ENCODE data around the gene DYNLT2B.

DNA sequence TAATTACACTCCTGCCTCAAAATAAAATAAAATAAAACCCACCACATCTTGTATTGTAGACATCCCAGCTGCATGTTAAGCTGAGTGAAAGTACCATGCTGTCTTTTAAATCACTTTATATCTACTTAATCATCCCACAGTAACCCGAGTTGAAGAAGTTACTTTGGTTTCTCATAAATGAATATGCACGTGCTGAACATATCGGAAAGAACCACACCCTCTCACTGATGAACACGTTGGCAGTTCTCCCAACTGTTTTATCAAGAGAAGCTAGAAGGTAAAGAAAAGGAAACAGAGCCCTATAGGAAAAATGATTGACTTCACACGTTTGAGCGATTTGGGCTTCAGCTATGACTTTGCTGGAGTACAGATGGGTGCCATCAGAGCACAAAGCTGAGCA, 36.1 kb upstream of the DYNLT2B start:
- TF ChIP-seq, protein P1, sequence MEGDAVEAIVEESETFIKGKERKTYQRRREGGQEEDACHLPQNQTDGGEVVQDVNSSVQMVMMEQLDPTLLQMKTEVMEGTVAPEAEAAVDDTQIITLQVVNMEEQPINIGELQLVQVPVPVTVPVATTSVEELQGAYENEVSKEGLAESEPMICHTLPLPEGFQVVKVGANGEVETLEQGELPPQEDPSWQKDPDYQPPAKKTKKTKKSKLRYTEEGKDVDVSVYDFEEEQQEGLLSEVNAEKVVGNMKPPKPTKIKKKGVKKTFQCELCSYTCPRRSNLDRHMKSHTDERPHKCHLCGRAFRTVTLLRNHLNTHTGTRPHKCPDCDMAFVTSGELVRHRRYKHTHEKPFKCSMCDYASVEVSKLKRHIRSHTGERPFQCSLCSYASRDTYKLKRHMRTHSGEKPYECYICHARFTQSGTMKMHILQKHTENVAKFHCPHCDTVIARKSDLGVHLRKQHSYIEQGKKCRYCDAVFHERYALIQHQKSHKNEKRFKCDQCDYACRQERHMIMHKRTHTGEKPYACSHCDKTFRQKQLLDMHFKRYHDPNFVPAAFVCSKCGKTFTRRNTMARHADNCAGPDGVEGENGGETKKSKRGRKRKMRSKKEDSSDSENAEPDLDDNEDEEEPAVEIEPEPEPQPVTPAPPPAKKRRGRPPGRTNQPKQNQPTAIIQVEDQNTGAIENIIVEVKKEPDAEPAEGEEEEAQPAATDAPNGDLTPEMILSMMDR (IDR thresholded peaks at IDR 0.05; ENCODE audit: poor library complexity, severe bottlenecking) = no peak
- TF ChIP-seq EZH2 (IDR thresholded peaks at IDR 0.05; ENCODE audit: borderline replicate concordance, insufficient read depth, low read length, poor library complexity, severe bottlenecking) (no peak), EP300 (conservative IDR thresholded peaks at IDR 0.05; ENCODE audit: poor library complexity, severe bottlenecking) (no peak), POLR2AphosphoS5 (IDR thresholded peaks at IDR 0.05) (no peak), TAF1 (IDR thresholded peaks at IDR 0.05; ENCODE audit: low read depth) (no peak)
